Measurements from ENCODE around the gene DHX40.

- TF ChIP-seq CTCF (conservative IDR thresholded peaks at IDR 0.05 in 1 of 2, IDR thresholded peaks at IDR 0.05 in 1 of 2; ENCODE audit: low read depth in 1 of 2, low read length in 2 of 2), result no peak
- no peak for TF ChIP-seq EZH2 (IDR thresholded peaks at IDR 0.05; ENCODE audit: low read length, missing control alignments)
Observed at GRCh38 chr17:59619035-59619297, 53.6 kb downstream of the DHX40 start.
